ENCODE results near the gene NKD1. TPM values are rescaled to one million over a fixed set of nuclear protein-coding genes. Genes with fewer than 3 reads are reported as not detected.

Gene NKD1
- total RNA-seq, 1 donor from 2014 or later = 15.7 TPM

DNA sequence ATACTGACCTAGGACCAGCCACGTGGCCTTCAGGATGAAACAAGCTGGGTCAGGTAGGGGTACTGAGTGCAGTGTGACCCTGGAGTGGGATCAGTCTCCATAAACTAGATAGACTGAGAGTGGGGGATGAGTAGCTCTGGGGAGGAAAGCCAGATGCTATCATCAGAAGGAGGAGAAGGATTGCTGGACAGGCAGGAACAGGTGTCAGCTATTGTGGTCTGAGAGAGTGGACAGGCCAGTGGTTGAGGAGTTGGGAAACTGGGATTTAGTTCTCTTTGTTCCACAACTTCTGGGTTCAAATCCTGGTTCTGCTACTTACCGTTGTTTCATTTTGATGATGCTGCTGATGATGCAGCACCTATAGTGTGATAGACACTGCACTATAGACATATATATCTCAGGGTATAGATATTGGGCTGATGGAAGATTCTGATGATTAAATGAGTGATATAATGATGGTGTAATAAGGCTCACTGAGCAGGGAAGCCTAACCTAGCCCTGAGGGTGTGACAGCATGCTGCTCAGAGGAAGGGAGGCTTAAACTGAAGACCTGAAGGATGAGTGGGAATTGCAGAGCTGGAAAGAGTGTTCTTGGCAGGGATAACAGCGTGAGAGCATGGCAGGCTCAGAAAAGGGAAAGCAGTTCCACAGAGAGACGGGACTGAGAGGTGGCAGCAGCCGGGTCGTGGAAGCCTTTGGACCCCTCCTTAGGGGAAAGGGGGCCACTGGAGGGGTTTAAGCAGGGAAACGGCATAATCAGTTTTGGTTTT, 66.9 kb downstream of the NKD1 start:
- DNase-seq = peak; percentile 51

DNA sequence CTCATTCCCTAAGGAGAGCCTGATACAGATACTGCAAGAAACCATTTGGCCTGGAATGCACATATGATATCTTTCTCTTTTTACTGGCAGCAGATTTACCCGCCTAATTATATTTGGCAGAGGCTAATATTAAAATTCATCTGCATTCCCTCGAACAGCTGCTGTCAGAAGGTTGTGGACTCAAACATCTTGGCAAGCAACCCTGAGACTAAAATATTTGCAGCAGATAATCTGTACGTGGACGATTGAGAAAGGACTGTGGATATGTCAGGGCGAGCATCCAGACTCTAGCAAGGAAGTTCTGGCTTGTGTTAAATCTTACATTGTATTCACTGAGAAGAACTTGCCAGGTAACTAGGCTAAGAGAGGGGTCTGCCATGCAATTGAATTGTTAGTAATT, 67.7 kb downstream of the NKD1 start:
- peak; percentile 93 for DNase-seq

DNA sequence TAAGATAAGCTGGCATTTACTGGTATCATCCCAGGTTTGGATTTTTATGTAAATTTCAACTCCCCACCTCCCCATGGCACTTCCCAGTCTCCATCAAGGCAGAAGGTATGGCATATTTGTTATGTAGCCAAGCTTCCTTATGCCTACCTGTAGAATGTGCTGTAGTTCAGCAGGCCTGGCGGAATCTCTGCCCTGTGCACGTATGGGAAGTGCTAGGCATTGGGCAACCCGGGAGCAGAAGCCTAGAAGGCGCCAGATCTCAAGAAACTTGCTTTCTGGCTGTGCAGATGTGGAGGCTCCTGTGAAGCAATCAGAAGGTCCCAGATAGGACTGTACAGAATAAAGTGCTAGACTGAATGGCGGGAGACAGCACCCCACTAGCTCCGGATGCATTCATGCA, 68.2 kb downstream of the NKD1 start:
- no peak for DNase-seq

DNA sequence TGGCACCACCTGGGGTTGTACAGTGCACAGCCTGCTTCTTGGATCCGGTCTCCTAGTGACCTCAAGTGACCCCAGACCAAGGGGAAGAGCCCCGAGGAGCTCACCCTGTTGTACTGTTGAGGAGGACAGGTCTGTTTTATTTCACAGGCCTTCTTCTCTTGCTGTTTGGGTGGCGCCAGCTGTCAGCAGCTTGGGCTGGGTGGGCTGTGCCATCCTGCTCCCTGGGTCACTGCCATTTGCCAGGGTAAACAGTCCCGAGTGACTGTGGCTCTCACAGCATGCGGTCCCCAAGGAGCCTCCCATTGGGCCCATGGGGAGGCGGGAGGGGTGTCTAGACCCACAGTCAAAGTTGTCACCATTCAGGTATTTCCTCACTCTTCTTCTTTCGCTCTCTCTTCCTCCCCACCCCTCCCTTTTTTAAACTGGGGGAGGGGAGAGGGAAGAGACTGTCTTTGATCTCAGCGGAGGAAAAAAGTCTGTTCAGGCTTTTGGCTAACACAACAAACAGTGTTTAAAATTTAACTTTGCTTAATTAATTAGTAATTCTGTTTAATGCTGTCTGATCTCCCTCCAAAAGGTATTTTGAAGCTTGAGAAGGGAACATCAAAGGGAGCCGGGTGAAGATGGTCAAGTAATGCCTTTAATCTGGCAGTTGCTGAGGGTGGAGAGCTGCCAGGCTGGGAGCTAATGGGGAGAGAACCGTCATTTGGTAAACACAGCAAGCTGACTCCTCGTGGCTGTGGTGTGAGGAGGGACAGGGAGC, 68.9 kb downstream of the NKD1 start:
- peak; percentile 69 for DNase-seq

DNA sequence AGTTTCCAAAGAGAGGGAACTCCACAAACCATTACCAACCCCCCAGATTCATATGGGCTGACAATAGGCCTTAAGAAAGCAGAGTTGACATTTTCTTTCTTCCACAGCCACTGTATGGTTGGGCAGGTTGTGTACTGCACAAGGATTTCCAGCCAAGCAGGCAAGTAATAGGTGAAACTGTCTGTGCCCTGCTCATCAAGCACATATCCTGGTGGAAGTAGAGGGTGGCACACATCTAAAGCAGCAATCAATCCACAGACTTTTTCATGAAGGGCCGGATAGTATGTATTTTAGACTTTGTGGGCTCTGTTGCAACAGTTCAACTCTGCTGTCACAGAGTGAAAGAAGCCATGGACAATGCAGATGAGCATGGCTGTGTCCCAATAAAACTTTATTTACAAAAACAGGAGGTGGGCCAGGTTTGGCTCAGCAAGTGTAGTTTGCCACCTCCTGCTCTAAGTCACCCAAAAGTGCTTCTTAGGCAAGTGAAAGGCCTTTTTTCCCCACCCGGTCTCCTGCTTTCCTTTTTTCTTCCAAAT, 69.5 kb downstream of the NKD1 start:
- no peak for DNase-seq

DNA sequence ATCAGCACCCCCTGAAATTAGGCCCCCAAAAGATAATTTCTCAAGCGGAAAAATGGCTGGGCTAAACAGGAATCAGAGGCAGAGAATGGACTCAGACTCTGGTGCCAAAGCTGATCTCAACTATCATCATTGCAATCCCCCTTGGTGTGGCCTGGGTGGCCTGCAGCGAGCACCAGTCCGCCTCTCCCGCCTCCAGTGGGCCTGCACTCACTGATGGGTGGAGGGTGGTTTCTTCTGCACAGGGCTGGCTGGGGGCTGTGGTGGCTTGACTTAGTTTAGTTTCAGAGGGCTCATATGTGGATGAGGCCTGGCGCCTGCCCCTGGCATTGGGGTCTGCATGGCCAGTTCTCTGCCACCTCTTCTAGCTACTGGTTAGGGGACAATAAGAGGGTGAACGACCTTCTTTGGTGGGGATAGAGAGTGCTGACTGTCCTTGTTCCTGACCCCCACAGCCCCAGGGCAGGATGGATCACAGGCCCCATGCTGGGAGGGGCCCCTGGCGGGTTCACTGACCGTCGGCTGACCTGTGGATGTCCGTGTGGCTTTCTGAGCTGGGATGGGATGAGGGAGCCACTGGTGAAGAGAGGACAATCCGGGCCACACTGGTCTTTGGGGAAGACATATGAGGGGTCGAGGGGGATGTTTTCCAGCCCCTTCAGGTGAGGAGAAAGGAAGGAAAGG, 70.2 kb downstream of the NKD1 start:
- DNase-seq = no peak

DNA sequence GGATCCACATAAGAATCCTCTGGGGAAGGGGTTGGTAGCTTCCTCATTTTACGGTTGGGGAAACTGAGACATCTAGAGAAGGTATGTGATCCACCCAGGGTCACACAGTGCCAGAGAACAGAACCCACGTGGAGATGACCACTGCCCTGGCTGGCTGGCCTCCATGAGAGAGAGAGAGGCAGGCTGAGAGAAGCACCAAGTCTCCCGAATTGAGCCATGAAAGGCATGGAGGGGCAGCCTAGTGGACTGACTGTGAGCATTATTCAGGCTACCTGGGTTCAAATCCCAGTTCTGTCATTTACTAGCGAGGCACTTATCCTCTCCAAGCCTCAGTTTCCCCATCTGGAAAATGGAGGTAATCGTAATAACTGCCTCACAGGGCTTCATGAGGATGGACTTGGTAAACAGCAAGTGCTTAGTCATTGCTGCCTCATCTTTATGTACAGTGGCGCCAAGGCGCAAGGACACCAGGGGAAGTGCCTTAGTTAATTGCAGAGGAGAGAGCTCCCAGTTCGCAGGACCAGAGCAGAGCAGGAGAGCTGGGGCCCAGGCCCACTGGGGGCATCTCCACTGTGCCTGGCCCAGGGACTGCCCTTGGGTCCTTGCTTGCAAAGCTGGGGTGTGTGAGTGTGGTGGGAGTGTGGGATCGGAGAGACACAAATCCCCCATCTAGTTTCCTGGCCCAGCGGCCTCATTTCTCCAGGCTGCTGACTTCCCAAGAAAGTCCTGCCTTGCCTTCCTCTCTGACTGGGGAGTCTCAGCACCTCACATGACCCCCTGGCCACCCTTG, 71.7 kb downstream of the NKD1 start:
- DNase-seq = no peak

DNA sequence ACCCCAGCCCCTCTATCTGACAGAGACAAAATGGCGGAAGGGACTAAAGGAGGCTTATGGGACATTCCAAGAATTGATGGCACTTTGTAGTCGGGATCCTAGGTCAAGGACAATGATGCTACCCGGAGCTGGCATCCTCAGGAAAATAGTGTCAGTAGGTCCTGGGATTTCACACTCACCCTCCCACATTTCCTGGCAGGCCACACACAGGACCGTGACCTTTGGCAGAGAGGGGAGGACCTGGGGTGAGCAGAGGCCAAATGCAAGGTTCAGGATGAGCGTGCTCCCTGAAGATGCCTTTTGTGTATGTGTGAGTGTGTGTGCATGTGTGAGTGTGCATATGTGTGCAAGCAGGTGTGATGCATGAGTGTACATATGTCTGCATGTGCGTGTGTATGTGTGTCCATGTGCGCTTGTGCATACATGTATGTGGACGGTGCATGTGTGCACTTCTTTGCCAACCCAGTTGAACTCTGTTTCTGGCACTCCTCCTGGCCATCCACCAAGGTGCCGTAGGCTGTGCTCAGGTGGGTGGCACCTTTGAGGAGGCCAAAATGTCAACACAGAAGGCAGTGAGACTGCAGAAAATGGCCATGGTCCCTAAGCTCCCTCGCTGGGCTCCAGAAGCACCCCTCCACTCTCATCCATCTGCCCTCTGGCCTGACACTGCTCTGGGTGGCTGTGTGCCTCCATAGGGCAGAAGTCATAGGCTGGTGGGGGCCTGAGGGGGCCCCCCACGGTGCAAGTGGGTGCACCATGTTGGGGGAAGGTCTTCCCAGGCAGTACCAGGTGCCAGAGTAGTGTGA, 72.7 kb downstream of the NKD1 start:
- no peak for DNase-seq

DNA sequence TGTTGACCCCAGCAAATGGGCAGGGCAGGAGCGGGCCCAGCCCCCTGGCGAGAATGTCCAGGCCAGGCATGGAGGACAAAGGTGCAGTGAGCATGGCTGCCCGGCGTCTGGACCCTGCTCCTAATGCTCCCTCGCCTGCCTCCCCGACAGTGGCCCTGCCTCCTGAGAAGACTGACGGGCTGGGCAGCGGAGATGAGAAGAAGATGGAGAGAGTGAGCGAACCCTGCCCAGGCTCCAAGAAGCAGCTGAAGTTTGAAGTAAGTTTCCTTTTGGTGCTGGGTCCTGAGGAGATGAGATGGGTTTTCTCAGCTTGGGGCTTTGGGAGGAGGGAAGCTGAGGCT, 73.2 kb downstream of the NKD1 start:
- no peak for DNase-seq

DNA sequence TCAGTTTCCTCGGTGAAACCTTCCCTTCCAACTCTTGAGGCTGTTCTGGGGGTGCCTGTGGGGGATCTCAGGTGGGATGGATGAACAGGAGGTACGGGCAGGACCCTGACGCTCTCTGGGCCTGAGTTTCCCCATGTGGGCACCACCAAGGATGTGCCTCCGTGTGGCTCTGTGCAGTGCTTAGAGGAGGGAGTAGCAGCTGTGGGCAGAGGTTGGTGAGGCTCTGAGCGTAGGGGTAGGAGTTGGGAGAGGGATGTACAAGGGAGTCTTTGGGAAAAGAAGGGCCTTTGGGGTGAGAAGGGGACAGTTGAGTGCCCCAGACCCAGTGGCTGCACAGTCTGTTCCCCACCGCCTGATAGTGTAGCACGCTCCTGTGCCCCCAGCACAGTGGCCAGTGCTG, 73.8 kb downstream of the NKD1 start:
- DNase-seq = no peak

DNA sequence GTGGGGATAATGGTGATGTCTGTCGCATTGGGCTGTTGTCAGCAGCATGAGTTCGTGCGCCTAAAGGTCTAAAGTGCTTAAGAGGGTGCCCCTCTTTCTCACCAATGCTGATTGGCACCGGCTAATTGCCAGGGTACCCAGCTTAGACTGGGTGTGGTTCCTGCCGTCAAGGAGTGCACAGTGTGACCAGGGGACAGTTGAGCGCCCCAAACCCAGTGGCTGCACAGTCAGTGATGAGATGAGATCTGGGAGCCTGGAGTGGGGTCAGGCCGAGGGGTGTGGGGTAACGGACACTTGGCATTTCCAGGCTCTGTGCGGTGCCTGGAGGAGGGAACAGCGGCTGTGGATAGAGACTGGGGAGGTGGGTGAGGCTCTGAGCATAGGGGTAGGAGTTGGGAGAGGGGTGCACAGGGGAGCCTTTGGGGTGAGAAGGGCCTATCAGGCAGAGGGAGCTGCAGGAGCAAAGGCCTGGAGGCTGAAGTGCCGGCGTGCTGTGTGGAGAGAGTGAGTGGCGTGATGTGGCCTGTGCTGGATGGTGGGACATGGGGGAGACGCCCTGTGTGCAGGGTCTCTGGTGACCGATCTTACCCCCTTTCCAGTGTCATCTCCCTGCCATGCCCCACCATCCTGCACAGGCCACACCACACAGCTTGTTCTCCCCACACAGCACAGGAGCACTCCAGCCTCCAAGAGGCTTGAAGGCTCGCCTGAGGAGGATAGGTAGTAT, 74.6 kb downstream of the NKD1 start:
- DNase-seq = no peak

DNA sequence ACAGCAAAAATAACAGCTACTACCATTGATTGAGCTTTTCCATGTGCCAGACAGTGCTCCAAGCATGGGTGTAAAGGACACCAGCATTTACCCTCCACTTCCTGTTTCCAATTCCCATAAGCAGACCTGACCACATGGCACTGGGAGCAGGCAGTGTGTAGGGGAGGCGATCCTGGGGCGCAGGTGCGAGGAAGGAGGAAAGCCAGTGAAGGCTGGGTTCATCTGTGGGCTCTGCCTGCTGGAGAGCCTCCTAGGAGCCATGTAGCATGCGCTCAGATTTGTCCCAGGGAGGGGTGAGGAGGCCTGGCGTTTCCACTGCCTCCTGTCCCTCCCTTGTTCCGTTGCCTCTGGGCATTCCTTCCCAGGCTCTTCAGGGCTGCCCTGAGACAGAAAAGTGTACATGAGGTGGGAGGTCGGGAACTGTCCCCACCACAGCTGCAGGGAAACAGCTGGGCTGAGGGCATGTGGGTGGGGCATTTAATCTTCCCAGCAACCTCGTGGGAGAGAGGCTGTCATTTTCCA, 76.3 kb downstream of the NKD1 start:
- no peak for DNase-seq

DNA sequence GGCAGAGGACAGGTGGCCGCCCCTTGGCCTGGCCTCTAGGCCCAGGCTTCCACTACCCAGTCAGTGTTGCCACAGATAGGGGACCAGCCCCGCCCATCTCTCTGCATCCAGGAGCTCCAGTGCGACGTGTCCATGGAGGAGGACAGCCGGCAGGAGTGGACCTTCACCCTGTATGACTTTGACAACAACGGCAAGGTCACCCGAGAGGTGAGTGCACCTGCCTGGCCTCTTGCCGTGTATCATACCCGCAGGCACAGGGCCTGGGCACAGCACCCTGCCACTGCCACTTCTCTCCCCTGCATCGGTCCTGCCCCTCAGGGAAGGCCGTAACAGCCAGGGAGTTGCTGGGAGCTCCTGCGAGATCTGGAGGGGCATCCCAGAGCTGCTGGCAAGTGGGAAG, 77.2 kb downstream of the NKD1 start:
- DNase-seq = no peak

DNA sequence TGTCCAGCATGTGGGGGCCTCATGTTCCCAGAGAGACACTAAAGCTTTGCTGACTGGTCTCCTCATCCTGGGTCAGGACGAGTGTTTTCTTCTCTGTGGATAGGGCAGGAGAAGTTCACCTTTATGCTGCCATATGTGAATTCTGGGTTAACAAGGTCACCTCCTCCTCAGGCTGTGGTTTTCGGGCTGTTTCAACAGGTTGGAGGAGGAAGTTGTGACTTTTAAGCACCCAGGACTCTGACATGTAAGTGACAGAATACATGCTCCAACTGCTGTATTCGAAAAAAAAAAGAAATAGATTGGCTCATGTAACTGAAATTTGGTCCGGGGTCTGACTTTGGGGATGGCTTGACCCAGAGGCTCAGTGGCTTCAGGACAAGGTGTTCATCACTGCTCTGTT, 78.7 kb downstream of the NKD1 start:
- DNase-seq = no peak

DNA sequence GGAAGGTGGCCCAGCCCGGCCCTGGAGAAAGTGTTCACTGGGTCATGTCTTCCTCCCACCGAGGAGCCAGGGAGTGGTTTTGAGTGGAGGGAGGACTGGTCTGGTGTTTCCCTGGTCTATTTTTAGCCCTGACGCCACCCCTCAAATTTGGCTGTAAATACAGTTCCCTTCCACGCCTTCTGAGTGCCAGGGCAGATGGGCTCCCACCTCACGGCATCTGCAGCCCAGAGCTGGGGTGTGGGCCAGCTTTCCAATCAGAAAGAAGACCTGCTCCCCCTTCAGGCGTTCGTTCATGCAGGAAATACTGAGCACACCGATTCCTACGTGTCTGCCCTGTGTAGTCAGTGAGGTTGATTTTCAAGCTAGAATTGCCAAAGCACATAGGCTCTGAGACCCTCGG, 79.2 kb downstream of the NKD1 start:
- peak; percentile 92 for DNase-seq

DNA sequence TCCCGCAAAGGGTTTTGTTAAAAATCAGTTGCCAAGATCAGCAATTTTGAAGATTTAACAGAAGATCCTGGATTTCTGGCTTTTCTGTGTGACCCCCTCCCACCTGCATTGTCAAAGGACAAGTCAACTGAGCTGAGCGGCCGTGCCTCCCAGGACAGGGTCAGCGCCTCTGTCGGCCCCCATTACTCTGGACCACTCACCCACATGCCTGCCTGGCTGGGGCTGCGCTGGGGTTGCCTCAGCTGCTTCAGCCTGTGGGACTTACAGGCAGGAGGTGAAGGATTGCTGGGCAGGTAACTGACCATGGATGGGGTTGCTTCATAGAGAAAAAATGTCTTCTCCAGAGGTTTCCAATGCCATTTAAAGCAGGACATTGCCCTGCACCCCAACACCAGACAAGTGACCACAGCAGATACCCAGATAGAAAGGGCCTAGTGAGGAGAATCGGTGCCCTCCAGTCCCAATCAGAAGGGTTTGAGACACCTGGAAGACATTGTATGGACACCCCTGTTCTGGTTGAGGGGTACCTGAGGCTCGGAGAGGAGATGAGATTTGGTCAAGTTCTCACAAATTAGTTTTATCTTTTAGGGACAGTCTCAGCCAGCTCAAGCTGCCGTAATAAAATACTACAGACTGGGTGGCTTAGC, 80.1 kb downstream of the NKD1 start:
- no peak for DNase-seq

DNA sequence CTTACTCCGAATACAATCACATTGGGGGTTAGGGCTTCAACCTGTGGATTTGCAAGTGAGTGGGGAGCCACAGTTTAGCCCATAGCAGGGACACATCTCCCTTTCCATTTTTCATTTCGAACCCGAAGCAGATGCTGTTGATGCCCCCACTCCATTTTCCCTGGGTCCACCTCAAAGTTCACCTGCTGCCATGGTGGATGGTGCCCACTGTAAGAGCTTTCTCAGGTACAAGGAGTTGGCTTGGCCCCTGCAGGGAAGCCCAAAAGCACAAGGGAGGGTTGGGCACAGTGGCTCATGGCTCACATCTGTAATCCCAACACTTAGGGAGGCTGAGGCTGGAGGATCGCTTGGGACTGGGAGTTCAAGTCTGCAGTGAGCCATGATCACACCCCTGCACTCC, 81.1 kb downstream of the NKD1 start:
- DNase-seq = no peak

DNA sequence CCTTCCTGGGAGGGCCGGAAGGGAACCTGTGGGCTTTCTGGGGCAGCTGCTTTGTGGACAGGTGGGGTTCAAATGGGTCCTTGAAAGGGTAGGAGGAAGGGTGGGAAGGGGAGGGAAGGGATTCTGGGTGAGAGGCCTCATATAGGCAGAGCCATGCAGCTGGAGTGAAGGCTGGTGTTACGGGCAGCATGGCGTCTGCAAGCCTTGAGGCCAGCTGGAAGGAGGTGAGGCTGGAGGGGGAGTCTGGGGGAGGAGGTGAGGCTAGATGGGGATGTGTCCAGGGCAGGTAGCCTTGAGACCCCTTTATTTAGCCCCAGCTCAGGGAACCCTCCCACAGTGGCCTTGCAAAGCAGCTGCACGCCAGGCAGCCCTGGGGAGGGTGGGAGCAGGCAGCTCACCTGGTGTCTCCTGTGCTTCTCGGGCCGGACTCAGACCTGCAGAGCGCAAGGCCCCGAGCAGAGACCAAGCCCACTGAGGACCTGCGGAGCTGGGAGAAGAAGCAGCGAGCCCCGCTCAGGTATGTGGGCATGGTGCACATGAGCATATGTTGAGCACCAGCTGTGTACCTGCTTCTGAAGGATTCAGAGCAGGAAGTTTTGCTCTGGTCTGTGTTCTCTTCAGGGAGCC, 82.3 kb downstream of the NKD1 start:
- DNase-seq = no peak

DNA sequence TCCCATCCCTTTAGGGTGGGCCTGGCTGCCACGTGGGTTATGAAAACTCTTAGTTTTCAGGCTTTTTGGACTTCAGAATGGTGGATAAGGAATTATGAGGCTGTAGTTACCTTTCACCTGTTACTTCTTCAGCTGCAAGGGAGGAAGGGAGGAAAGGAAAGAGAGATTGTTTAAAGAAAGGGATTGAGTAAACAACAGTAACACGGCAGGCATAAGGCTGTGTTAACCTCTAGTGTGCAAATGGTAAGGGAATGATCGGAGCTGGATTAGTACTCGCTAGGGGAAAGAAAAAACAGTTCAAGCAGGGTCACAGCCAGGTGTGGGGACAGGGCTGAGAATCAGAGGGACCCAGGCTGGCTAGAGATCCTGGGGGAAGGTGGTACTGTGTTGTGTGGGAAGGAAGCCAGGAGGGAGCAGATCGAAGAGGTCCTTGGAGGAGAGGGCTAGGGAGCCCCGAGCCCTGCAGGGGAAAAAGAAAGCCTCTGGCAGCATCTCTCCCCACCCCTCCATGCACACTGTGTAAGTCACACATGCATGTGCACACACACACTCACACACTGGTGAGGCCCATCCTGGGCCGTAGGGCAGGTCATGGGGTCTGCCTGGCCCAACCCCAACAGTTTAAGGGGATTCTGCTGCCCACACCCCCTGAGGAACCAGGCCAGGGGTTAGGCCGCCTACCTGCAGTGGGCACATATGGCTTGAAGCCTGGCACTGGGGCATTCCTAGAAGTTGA, 83.2 kb downstream of the NKD1 start:
- no peak for DNase-seq
